Neural crest cell (in vitro differentiated cells): ENCODE measurements around the gene TMEM106A. TPM values are rescaled to one million over a fixed set of nuclear protein-coding genes. Genes with fewer than 3 reads are reported as not detected.
"Not testable (repeated sequence)": the region's sequence is repeated elsewhere in the genome, so short reads cannot be mapped to it uniquely, and the experiment has no call there.

Experiments
- DNase-seq: peaks from one replicate; pipeline ENCODE4 v3.0.0; 2021; ENCODE audit warnings: low read depth, mixed read lengths, low spot score
- H3K27ac Mint-ChIP-seq: one replicate; pipeline ENCODE4 v1.8.0; 2021; ENCODE audit warnings: mild to moderate bottlenecking, mixed read lengths; ENCODE audit not compliant: unreplicated experiment
- H3K27me3 Mint-ChIP-seq: 2 replicates; pipeline ENCODE4 v1.8.0; 2021; ENCODE audit warnings: low read depth, mild to moderate bottlenecking, mixed read lengths
- H3K36me3 Mint-ChIP-seq: 2 replicates; pipeline ENCODE4 v1.8.0; 2021; ENCODE audit warnings: low read depth, mild to moderate bottlenecking, mixed read lengths
- H3K4me1 Mint-ChIP-seq: 2 replicates; pipeline ENCODE4 v1.8.0; 2021; ENCODE audit warnings: mixed read lengths
- H3K4me3 Mint-ChIP-seq: one replicate; pipeline ENCODE4 v1.8.0; 2021; ENCODE audit warnings: mild to moderate bottlenecking, mixed read lengths
- H3K9me3 Mint-ChIP-seq: 2 replicates; pipeline ENCODE4 v1.8.0; 2021; ENCODE audit warnings: mixed read lengths
- total RNA-seq: library from RNA; stranded (reverse); gene quantifications from 2 replicates; pipeline ENCODE4 v1.2.1, GENCODE V29; 2021
- TF ChIP-seq, protein P1 (sequence below): fragments of 200-600 bp; sonication (generic); conservative IDR thresholded peaks from 2 replicates; pipeline ENCODE4 v1.5.0; 2021; ENCODE audit warnings: antibody characterized with exemption, mild to moderate bottlenecking

Gene TMEM106A
- total RNA-seq, 1 donor from 2014 or later: 5.8 TPM

DNA sequence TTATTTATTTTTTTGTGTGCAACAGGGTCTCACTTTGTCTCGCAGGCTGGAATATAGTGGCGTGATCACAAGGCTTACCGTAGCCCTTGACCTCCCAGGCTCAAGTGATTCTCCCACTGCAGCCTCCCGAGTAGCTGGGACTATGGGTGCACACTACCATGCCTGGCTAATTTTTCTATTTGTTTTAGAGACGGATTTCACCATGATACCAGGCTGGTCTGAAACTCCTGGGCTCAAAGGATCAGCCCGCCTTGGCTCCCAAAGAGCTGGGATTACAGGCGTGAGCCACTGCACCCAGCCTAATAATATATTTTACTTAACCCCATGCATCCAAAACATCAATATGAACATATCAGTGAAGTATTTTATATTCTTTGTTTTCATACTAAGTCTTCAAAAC is 14.7 kb downstream of the TMEM106A start:
- no peaks in the 10 kb centered on the region for H3K36me3 Mint-ChIP-seq
- H3K4me3 Mint-ChIP-seq: no peak overlapping the region
- no peak for DNase-seq
- H3K27me3 Mint-ChIP-seq: no peaks in the 10 kb centered on the region
- no peak overlapping the region for H3K27ac Mint-ChIP-seq
- no peaks in the 10 kb centered on the region for H3K4me1 Mint-ChIP-seq
- H3K9me3 Mint-ChIP-seq: no peaks in the 10 kb centered on the region
- TF ChIP-seq, protein P1, sequence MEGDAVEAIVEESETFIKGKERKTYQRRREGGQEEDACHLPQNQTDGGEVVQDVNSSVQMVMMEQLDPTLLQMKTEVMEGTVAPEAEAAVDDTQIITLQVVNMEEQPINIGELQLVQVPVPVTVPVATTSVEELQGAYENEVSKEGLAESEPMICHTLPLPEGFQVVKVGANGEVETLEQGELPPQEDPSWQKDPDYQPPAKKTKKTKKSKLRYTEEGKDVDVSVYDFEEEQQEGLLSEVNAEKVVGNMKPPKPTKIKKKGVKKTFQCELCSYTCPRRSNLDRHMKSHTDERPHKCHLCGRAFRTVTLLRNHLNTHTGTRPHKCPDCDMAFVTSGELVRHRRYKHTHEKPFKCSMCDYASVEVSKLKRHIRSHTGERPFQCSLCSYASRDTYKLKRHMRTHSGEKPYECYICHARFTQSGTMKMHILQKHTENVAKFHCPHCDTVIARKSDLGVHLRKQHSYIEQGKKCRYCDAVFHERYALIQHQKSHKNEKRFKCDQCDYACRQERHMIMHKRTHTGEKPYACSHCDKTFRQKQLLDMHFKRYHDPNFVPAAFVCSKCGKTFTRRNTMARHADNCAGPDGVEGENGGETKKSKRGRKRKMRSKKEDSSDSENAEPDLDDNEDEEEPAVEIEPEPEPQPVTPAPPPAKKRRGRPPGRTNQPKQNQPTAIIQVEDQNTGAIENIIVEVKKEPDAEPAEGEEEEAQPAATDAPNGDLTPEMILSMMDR: no peak

DNA sequence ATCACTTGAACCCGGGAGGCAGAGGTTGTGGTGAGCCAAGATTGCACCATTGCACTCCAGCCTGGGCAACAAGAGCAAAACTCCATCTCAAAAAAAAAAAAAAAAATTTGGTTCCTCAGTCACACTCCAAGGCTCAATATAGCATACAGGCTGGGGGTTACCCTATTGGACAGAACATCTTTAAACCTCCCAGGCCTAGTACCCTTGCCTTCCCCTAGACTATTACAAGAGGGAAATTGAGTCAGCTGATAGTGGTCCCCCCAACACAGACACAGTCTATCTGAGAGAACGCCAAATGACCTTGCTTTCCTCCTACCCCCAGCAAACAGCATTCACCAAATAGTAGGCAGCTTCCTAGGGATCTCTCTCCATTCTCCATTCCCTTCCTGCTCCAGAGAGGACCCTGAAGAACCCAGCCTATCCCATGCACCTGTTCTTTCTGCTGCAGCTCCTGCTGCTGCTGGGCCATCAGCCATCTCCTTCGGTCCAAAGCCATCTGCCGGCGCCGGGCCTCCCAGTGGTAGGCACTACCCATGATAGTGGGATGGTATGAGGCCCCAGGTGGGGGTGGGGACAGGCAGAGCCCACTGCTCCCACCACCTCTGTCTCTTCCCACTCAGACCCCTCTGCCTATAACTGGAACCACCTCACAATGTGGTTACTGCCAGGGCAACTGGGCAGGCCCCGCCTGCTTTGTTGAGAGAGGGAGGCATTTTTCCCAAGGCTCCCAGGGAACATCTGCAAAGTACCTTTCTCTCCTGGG is 16.5 kb downstream of the TMEM106A start, which contains the start of gene CCDC200:
CCDC200 (minus strand) TSS at position 604 of the 763 bp plus-strand sequence; CDS start at position 535, 69 bp downstream.
- not testable (repeated sequence) for H3K9me3 Mint-ChIP-seq, H3K27me3 Mint-ChIP-seq, H3K27ac Mint-ChIP-seq, H3K4me1 Mint-ChIP-seq, H3K36me3 Mint-ChIP-seq, H3K4me3 Mint-ChIP-seq, DNase-seq

DNA sequence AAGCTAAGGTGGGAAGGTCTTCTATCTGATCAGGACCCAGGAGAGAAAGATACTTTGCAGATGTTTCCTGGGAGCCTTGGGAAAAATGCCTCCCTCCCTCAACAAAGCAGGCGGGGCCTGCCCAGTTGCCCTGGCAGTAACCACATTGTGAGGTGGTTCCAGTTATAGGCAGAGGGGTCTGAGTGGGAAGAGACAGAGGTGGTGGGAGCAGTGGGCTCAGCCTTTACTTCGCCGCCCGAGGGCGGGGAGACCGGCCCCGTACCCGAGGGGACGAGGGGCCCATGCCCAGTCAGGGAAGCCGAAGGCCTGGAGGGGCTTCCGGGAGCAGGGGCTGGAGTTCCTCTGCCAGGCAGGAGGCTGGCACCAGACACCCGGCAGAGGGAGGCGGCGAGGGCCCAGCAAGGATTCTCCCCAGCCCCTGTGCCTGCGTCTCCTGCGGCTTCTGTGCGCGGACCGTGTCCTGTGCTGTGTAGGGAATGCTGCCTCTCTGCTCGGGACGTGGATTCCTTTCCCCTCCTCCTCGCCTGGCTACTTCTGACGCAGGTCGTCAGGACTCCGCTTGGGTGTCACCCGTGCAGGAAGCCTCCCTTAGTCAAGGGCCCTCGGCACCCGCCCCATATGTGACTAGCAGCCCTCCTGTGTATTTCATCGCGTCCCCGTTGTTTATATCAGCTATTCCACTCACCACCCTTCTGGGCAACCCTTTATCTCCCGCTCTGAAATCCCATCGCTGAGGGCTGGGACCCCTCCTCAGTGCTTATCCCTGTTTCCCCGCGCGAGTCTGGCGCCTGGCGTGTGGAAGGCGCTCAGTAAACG is 19.7 kb downstream of the TMEM106A start:
- H3K9me3 Mint-ChIP-seq, H3K36me3 Mint-ChIP-seq, H3K27ac Mint-ChIP-seq, H3K27me3 Mint-ChIP-seq, H3K4me1 Mint-ChIP-seq, DNase-seq, H3K4me3 Mint-ChIP-seq: not testable (repeated sequence)

DNA sequence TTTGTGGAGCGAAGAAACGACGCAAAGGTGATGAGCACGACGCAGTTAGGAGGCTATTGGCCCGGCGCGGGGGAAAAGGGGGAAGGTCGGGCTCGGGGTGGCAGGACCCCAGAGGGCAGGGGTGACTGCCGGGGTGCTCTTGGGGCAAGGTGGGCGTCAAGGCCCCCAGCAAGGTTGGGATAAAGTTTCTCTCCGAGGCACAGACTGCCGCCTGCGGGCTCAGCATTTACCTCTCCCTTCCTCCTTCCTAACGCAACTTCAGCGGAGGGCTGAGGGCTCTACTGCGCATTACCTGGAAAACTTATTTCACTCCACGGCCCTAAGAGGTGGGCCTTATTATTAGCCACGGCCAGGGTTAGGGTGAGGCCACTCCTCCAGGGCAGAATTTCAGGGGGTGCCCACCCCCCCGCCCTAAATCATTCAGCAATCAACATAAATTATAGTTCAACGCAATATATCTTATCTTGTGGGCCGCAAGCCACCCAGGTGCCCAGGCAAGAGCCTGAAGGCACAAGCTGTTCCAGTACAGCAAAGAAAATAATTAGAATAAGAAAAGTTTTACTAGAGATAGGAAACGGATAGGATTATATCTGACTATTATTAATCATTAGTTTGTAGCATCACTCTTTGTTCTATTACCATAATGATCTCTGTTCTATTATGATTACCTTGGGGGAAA is 20.5 kb downstream of the TMEM106A start:
- H3K4me3 Mint-ChIP-seq: peak overlapping the region; percentile 68
- not testable (repeated sequence) for H3K9me3 Mint-ChIP-seq, H3K36me3 Mint-ChIP-seq, H3K27me3 Mint-ChIP-seq, H3K4me1 Mint-ChIP-seq, H3K27ac Mint-ChIP-seq
- peak; percentile 58 for DNase-seq

DNA sequence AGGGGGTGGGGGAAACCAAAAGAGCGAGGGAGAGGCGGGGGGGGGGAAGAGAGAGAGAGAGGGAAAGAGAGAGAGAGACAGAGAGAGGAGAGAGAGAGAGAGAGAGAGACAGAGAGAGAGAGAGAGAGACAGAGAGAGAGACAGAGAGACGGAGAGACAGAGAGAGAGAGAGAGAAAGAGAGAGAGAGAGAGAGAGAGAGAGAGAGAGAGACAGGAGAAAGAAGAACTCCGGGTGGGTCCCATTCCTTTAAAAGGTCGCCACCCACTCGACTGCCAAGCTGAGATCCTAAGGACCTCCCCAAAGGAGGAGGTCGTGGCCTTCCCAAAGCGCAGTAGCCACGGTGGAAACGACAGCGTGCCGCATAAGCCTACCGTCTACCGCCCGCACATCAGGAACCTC is 21.6 kb downstream of the TMEM106A start:
- not testable (repeated sequence) for H3K36me3 Mint-ChIP-seq

DNA sequence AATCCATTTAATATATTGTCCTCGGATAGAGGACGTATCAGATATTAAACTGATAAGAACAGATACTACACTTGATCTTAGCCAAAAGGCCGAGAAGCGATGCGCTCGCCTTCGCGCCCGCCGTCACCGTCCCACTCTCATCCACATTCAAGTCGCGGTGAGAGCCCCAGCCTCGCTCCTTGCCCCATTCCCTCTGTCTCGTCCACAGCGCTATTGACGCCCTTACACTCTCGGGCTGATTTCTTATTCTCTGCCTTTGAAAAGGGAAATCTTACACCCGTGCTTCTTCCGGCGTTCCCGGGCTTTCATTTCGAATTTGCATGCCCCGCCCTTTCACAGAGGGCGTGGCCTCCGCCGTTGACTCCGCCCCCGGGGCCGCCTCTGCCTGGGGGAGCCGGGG is 22.2 kb downstream of the TMEM106A start, which contains the start of gene RNU2-1:
RNU2-1 (minus strand) TSS at position 101 of the 400 bp plus-strand sequence.
- H3K4me3 Mint-ChIP-seq, H3K27me3 Mint-ChIP-seq, H3K36me3 Mint-ChIP-seq, H3K27ac Mint-ChIP-seq, H3K9me3 Mint-ChIP-seq, DNase-seq, H3K4me1 Mint-ChIP-seq: not testable (repeated sequence)

More for the DNA sequence above, 21.6 kb downstream of the TMEM106A start:
- DNase-seq, H3K27ac Mint-ChIP-seq, H3K4me1 Mint-ChIP-seq, H3K4me3 Mint-ChIP-seq, H3K27me3 Mint-ChIP-seq, H3K9me3 Mint-ChIP-seq: not testable (repeated sequence)

DNA sequence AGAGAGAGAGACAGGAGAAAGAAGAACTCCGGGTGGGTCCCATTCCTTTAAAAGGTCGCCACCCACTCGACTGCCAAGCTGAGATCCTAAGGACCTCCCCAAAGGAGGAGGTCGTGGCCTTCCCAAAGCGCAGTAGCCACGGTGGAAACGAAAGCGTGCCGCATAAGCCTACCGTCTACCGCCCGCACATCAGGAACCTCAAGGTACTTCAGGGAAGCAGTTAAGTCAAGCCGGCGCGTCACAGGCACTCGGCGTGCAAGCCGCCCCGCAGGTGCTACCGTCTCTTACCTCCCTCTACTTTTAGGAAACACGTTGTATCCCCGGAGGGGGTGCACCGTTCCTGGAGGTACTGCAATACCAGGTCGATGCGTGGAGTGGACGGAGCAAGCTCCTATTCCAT is 27.9 kb downstream of the TMEM106A start:
- not testable (repeated sequence) for DNase-seq, H3K4me3 Mint-ChIP-seq, H3K36me3 Mint-ChIP-seq, H3K9me3 Mint-ChIP-seq, H3K27me3 Mint-ChIP-seq, H3K4me1 Mint-ChIP-seq, H3K27ac Mint-ChIP-seq

DNA sequence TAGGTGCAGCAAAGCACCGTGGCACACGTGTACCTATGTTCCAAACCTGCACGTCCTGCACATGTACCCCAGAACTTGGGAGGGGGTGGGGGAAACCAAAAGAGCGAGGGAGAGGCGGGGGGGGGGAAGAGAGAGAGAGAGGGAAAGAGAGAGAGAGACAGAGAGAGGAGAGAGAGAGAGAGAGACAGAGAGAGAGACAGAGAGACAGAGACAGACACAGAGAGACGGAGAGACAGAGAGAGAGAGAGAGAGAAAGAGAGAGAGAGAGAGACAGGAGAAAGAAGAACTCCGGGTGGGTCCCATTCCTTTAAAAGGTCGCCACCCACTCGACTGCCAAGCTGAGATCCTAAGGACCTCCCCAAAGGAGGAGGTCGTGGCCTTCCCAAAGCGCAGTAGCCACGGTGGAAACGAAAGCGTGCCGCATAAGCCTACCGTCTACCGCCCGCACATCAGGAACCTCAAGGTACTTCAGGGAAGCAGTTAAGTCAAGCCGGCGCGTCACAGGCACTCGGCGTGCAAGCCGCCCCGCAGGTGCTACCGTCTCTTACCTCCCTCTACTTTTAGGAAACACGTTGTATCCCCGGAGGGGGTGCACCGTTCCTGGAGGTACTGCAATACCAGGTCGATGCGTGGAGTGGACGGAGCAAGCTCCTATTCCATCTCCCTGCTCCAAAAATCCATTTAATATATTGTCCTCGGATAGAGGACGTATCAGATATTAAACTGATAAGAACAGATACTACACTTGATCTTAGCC is 29.1 kb downstream of the TMEM106A start:
- not testable (repeated sequence) for H3K4me3 Mint-ChIP-seq

DNA sequence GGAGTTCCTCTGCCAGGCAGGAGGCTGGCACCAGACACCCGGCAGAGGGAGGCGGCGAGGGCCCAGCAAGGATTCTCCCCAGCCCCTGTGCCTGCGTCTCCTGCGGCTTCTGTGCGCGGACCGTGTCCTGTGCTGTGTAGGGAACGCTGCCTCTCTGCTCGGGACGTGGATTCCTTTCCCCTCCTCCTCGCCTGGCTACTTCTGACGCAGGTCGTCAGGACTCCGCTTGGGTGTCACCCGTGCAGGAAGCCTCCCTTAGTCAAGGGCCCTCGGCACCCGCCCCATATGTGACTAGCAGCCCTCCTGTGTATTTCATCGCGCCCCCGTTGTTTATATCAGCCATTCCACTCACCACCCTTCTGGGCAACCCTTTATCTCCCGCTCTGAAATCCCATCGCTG is 34.8 kb downstream of the TMEM106A start:
- not testable (repeated sequence) for H3K27ac Mint-ChIP-seq, H3K4me1 Mint-ChIP-seq, H3K36me3 Mint-ChIP-seq, H3K9me3 Mint-ChIP-seq, DNase-seq, H3K27me3 Mint-ChIP-seq, H3K4me3 Mint-ChIP-seq

More for the DNA sequence above, 29.1 kb downstream of the TMEM106A start:
- not testable (repeated sequence) for H3K27ac Mint-ChIP-seq, H3K36me3 Mint-ChIP-seq, H3K27me3 Mint-ChIP-seq, H3K9me3 Mint-ChIP-seq, H3K4me1 Mint-ChIP-seq, DNase-seq
